Measurements from ENCODE around the gene SLC22A17. TPM values are rescaled to one million over a fixed set of nuclear protein-coding genes. Genes with fewer than 3 reads are reported as not detected.
A peak's percentile ranks its signal among the peaks of the same experiment; 100 is the strongest.

SLC22A17 gene
- total and polyA plus RNA-seq, 2 of the 13 experiments (the other 11 are each of a cell fraction or from before 2014, with no cell fraction given), result 0.95 to 1.1 TPM

GRCh38 chr14:23301969-23302289 is 50.8 kb downstream of the SLC22A17 start:
- intact Hi-C loops (cut with micrococcal nuclease; ENCODE audit: unreplicated experiment), result loop anchor here (1.0 to 10.0 kb wide), 5 partner anchors 16 to 993 kb away; partner anchors contain the start of genes AJUBA, DCAF11, DHRS1 and HOMEZ
- TF ChIP-seq KLF11 (CRISPR knock-in tag; IDR thresholded peaks at IDR 0.05), result no peak
- peak; percentile 98; the same call in 1 of the 2 replicates for TF ChIP-seq SP140L (CRISPR knock-in tag; IDR thresholded peaks at IDR 0.05; ENCODE audit: borderline replicate concordance)
- TF ChIP-seq ETS1 (CRISPR knock-in tag; IDR thresholded peaks at IDR 0.05), result 0 out of 2 replicates have a peak, but pooled peaks have one; percentile 82
- TF ChIP-seq ZFP36L1 (CRISPR knock-in tag; IDR thresholded peaks at IDR 0.05), result no peak; the same call in 1 of the 2 replicates
- peak; percentile 75; the same call in 1 of the 2 replicates for TF ChIP-seq E2F5 (CRISPR knock-in tag; conservative IDR thresholded peaks at IDR 0.05)
- TF ChIP-seq ZMYM2 (CRISPR knock-in tag; IDR thresholded peaks at IDR 0.05), result no peak
- TF ChIP-seq CREB3 (CRISPR knock-in tag; IDR thresholded peaks at IDR 0.05), result peak; percentile 82; the same call in 1 of the 2 replicates
- no peak for TF ChIP-seq ZBTB44 (CRISPR knock-in tag; IDR thresholded peaks at IDR 0.05)
- TF ChIP-seq ATRX (CRISPR knock-in tag; IDR thresholded peaks at IDR 0.05; ENCODE audit: borderline replicate concordance), result peak; percentile 63; the same call in 1 of the 2 replicates
- no peak; the same call in 1 of the 2 replicates for TF ChIP-seq ZNF430 (CRISPR knock-in tag; IDR thresholded peaks at IDR 0.05)
- TF ChIP-seq FOSL2 (CRISPR knock-in tag; IDR thresholded peaks at IDR 0.05), result peak; percentile 55
- peak; percentile 67 for TF ChIP-seq THRA (CRISPR knock-in tag; IDR thresholded peaks at IDR 0.05; ENCODE audit: borderline replicate concordance)
- peak; percentile 70; the same call in 1 of the 2 replicates for TF ChIP-seq FOXJ3 (CRISPR knock-in tag; IDR thresholded peaks at IDR 0.05; ENCODE audit: borderline replicate concordance)
- TF ChIP-seq ZNF441 (CRISPR knock-in tag; IDR thresholded peaks at IDR 0.05; ENCODE audit: borderline replicate concordance), result no peak
- no peak for TF ChIP-seq MEIS1 (CRISPR knock-in tag; IDR thresholded peaks at IDR 0.05; ENCODE audit: borderline replicate concordance)
- peak; percentile 63; the same call in 1 of the 2 replicates for TF ChIP-seq ZNF362 (CRISPR knock-in tag; IDR thresholded peaks at IDR 0.05; ENCODE audit: borderline replicate concordance)

More at GRCh38 chr14:23301969-23302289, 50.8 kb downstream of the SLC22A17 start:
- no peaks in the 10 kb centered on the region for H4K20me1 ChIP-seq (ENCODE audit: insufficient read depth, low read length)
- peak overlapping the region; percentile 82 for H3K9ac ChIP-seq (ENCODE audit: insufficient read depth, low read depth, low read length)
- DNase-seq (ENCODE audit: low spot score) (no peak), FAIRE-seq (no peak), ATAC-seq (peak; percentile 34)
- H3K27ac ChIP-seq (ENCODE audit: extremely low read length, insufficient read depth, low read length), result peak overlapping the region; percentile 91
- BruUV-seq (replicated peaks), result TSS peak; percentile 32
- POLR2A ChIA-PET, result interaction anchor here (0.5 to 18.7 kb wide), 35 partner anchors 9 to 1791 kb away, joined by 3 to 1053 read pairs (median 5); partner anchors contain the start of genes ACIN1, AJUBA, AP1G2 and C14orf119
- H3K27me3 ChIP-seq (ENCODE audit: control insufficient read depth in 1 of 2, insufficient read depth in 2 of 2, low read length in 2 of 2), result no peaks in the 10 kb centered on the region; a peak in 1 of 5 replicates
- in situ Hi-C loops (cut with HindIII; ENCODE audit: extremely low pct_ligation_motif_present, low pct_unique_long_range_greater_than_20kb), result loop anchor here (25.0 kb wide), 1 partner anchor 835 kb away; the partner anchor contains the start of genes EMC9, FITM1, PSME1 and PSME2
- 2% methylated on average over 20 of the region's 25 CpGs for WGBS (ENCODE audit: low lambda C conversion rate)
- peak overlapping the region; percentile 96 for H3K4me2 ChIP-seq (ENCODE audit: low read depth, low read length)
- peaks cover 3% of the 10 kb centered on the region in 2 experiments; a peak in 1 of 5 replicates for H3K36me3 ChIP-seq (replicated peaks in 1 of 2; ENCODE audit: control insufficient read depth in 1 of 2, insufficient read depth in 2 of 2, low read length in 2 of 2)
- CTCF ChIA-PET (ENCODE audit: low intra/inter-chr PET ratio, low total read pairs), result interaction anchor here (1.4 to 2.3 kb wide), 2 partner anchors 20 to 37 kb away, joined by 7 to 12 read pairs; partner anchors contain the start of gene PABPN1
- no peak overlapping the region for H2AFZ ChIP-seq (ENCODE audit: low read length)
- H3K4me1 ChIP-seq (ENCODE audit: insufficient read depth, low read length), result peaks cover 57% of the 10 kb centered on the region
- no peaks in the 10 kb centered on the region for H3K9me3 ChIP-seq (ENCODE audit: low read length)
- peak overlapping the region; percentile 61 to 88 (median 67) for H3K4me3 ChIP-seq (replicated peaks in 1 of 3; ENCODE audit: insufficient read depth in 1 of 3, low read depth in 2 of 3, low read length in 3 of 3)
- H3K79me2 ChIP-seq (ENCODE audit: insufficient read depth, low read length), result peaks cover 6% of the 10 kb centered on the region
